Endothelial cell of umbilical vein (primary cell): ENCODE data around the gene PRKG1. TPM values are rescaled to one million over a fixed set of nuclear protein-coding genes. Genes with fewer than 3 reads are reported as not detected.

Experiments used
- BruUV-seq: library from RNA; stranded (reverse); fragments of 400-500 nt; replicated peaks from 2 replicates; lab custom pipeline; 2021; lab: Mats Ljungman, UMichigan
- CTCF ChIA-PET: fragments of 300-600, 350-600 bp; sonication (Branson Sonifier 250); formaldehyde crosslinking; loops from one replicate; lab custom pipeline; 2021; ENCODE audit warnings: antibody characterized with exemption, inconsistent platforms; lab: Charles Lee
- POLR2A ChIA-PET: fragments of 300-600, 350-600 bp; sonication (Branson Sonifier 250); formaldehyde crosslinking; loops from one replicate; lab custom pipeline; 2021; ENCODE audit warnings: antibody characterized with exemption, inconsistent platforms; lab: Charles Lee
- DNase-seq: peaks from one replicate; pipeline ENCODE4 v3.0.0-alpha.2; 2011; ENCODE audit warnings: low read depth, low spot score
- FAIRE-seq: peaks from 2 replicates; lab custom pipeline; 2011; peaks lifted over from hg19 to GRCh38; lab: Jason Lieb, UNC
- H2AFZ ChIP-seq: 2 replicates; pipeline ENCODE4 v1.6.0; 2012; ENCODE audit warnings: low read depth, low read length, control low read depth, inconsistent platforms
- H3K27ac ChIP-seq: 2 replicates; pipeline ENCODE4 v1.5.1; 2011; ENCODE audit warnings: low read depth, mild to moderate bottlenecking, control low read depth, low read length, moderate library complexity; ENCODE audit not compliant: insufficient read depth
- H3K27me3 ChIP-seq, 2 experiments: 2 replicates each; pipeline versions ENCODE4 v1.6.0 to v1.6.1; 2011; ENCODE audit warnings: low read length in 2 of 2, mixed read lengths in 1 of 2; ENCODE audit not compliant: control insufficient read depth in 2 of 2, insufficient read depth in 2 of 2
- H3K36me3 ChIP-seq, 2 experiments: 2 replicates in 1 of 2; 3 replicates in 1 of 2; pipeline ENCODE4 v1.5.1; 2011; ENCODE audit warnings: low read length in 2 of 2, mild to moderate bottlenecking in 1 of 2, moderate library complexity in 1 of 2; ENCODE audit not compliant: control insufficient read depth in 2 of 2, insufficient read depth in 2 of 2; ENCODE audit errors: extremely low read depth in 1 of 2
- H3K4me1 ChIP-seq: 3 replicates; pipeline ENCODE4 v1.5.1; 2011; ENCODE audit warnings: mild to moderate bottlenecking, low read length; ENCODE audit not compliant: control insufficient read depth, insufficient read depth; ENCODE audit errors: extremely low read depth
- H3K4me2 ChIP-seq: 2 replicates; pipeline ENCODE4 v1.6.1; 2011; ENCODE audit warnings: low read length, control low read depth, mixed read lengths; ENCODE audit not compliant: insufficient read depth
- H3K4me3 ChIP-seq, 3 experiments: fragments of 200-600 bp in 1 of 3; sonication (generic), shearing (Covaris generic) in 1 of 3; replicated peaks in 1 of 3; 2 replicates each; pipeline ENCODE4 v1.5.1; 2011 to 2016; ENCODE audit warnings: control low read depth in 3 of 3, low read length in 3 of 3, mild to moderate bottlenecking in 2 of 3, inconsistent platforms in 1 of 3, low read depth in 1 of 3, moderate library complexity in 1 of 3; ENCODE audit not compliant: insufficient read depth in 1 of 3
- H3K79me2 ChIP-seq: 2 replicates; pipeline ENCODE4 v1.6.0; 2012; ENCODE audit warnings: low read length, inconsistent platforms; ENCODE audit not compliant: control insufficient read depth, insufficient read depth
- H3K9ac ChIP-seq: replicated peaks from 2 replicates; pipeline ENCODE3; 2011; ENCODE audit warnings: low read length, control low read depth; ENCODE audit not compliant: insufficient read depth; ENCODE audit errors: extremely low read depth
- H3K9me1 ChIP-seq: replicated peaks from 3 replicates; pipeline ENCODE4 v1.6.0; 2011; ENCODE audit warnings: mild to moderate bottlenecking, low read length; ENCODE audit not compliant: control insufficient read depth, insufficient read depth; ENCODE audit errors: extremely low read depth
- H3K9me3 ChIP-seq: replicated peaks from 2 replicates; pipeline ENCODE4 v1.5.1; 2012; ENCODE audit warnings: low read length, inconsistent platforms; ENCODE audit not compliant: control insufficient read depth, insufficient read depth
- H4K20me1 ChIP-seq: replicated peaks from 2 replicates; pipeline ENCODE3; 2011; ENCODE audit warnings: mild to moderate bottlenecking, low read length; ENCODE audit not compliant: control insufficient read depth, insufficient read depth; ENCODE audit errors: extremely low read depth
- CTCF ChIP-seq, 2 donors: IDR thresholded peaks; 1 replicate in 1 of 2; 2 replicates in 1 of 2; pipeline ENCODE4 v1.5.1; 2011; ENCODE audit warnings: low read length in 2 of 2, mild to moderate bottlenecking in 2 of 2, moderate library complexity in 2 of 2, control low read depth in 1 of 2, inconsistent platforms in 1 of 2, low read depth in 1 of 2; ENCODE audit not compliant: insufficient read depth in 1 of 2; ENCODE audit errors: extremely low read depth in 1 of 2
- EZH2 ChIP-seq: IDR thresholded peaks from 2 replicates; pipeline ENCODE4 v1.6.1; 2012; ENCODE audit warnings: borderline replicate concordance, low read depth, mild to moderate bottlenecking, moderate library complexity, low read length, inconsistent platforms; ENCODE audit not compliant: severe bottlenecking
- FOS ChIP-seq: IDR thresholded peaks from 2 replicates; pipeline ENCODE4 v1.6.1; 2011; ENCODE audit warnings: mild to moderate bottlenecking, low read length, moderate library complexity, borderline replicate concordance; ENCODE audit not compliant: insufficient read depth
- GATA2 ChIP-seq: IDR thresholded peaks from 2 replicates; pipeline ENCODE4 v1.7.0; 2011; ENCODE audit warnings: low read depth, mild to moderate bottlenecking, moderate library complexity, mixed read lengths, low read length; ENCODE audit not compliant: insufficient read length, insufficient read depth
- JUN ChIP-seq: IDR thresholded peaks from 2 replicates; pipeline ENCODE4 v1.6.1; 2011; ENCODE audit warnings: borderline replicate concordance, low read depth; ENCODE audit not compliant: insufficient read length, insufficient read depth
- MAX ChIP-seq: IDR thresholded peaks from 2 replicates; pipeline ENCODE4 v1.6.1; 2011; ENCODE audit not compliant: insufficient read depth, insufficient read length
- MYC ChIP-seq: IDR thresholded peaks from one replicate; pipeline ENCODE4 v1.6.1; 2011; ENCODE audit warnings: mild to moderate bottlenecking, low read depth, low read length
- POLR2A ChIP-seq: IDR thresholded peaks from 2 replicates; pipeline ENCODE4 v1.6.1; 2012; ENCODE audit warnings: low read depth, mild to moderate bottlenecking, control low read depth, low read length
- POLR2AphosphoS5 ChIP-seq: IDR thresholded peaks from 2 replicates; pipeline ENCODE4 v1.6.1; 2012; ENCODE audit warnings: low read depth, mild to moderate bottlenecking, control low read depth, low read length, moderate library complexity; ENCODE audit not compliant: insufficient read depth
- dilution Hi-C: fragments of 300-500 bp; cut with MboI; formaldehyde crosslinking; loops from one replicate; pipeline ENCODE4 v1.15.0; 2019; ENCODE audit warnings: low sequenced_read_pairs; ENCODE audit not compliant: extremely low pct_ligation_motif_present
- intact Hi-C: fragments of 100-400 bp; cut with micrococcal nuclease; formaldehyde crosslinking; loops from one replicate; pipeline ENCODE4 v1.10.0; 2022
- polyA plus RNA-seq, 4 experiments: library from polyadenylated mRNA; depleted of rRNA in 3 of 4; stranded (reverse) in 3 of 4; unstranded in 1 of 4; fragments of >200 nt; gene quantifications; 2 replicates each; pipeline versions ENCODE4 v1.2.1 to v1.2.3, GENCODE V29; 2011 to 2012; ENCODE audit warnings: missing spikeins in 1 of 4
- total RNA-seq: library from RNA; stranded (reverse); gene quantifications from 2 replicates; pipeline ENCODE4 v1.2.3, GENCODE V29; 2021

Gene PRKG1
- total and polyA plus RNA-seq, 2 donors (not counting 3 experiments of a cell fraction or from before 2014, with no cell fraction given) = 0.01 to 0.18 TPM

- Histone ChIP-seq H3K4me3 (no peak overlapping the region), H3K9me1 (no peaks in the 10 kb centered on the region), H3K36me3 (no peaks in the 10 kb centered on the region), H3K9ac (no peak overlapping the region), H3K27ac (no peak overlapping the region), H2AFZ (no peak overlapping the region), H3K79me2 (no peaks in the 10 kb centered on the region), H3K9me3 (no peaks in the 10 kb centered on the region), H3K27me3 (no peaks in the 10 kb centered on the region), H3K4me2 (no peak overlapping the region), H4K20me1 (no peaks in the 10 kb centered on the region), H3K4me1 (no peaks in the 10 kb centered on the region)
- dilution Hi-C loops = no loop called here
- CTCF ChIA-PET = interaction anchor here (0.9 to 1.8 kb wide), 2 partner anchors 8 to 11 kb away, joined by 3 to 5 read pairs; no protein-coding TSS in a partner anchor
- intact Hi-C loops = no loop called here
- TF ChIP-seq FOS = no peak
- TF ChIP-seq POLR2AphosphoS5 = no peak
- no peak for TF ChIP-seq GATA2
- no peak for TF ChIP-seq EZH2
- no peak for TF ChIP-seq CTCF (IDR thresholded peaks at IDR 0.05; ENCODE audit: extremely low read depth in 1 of 2, insufficient read depth in 1 of 2, low read depth in 1 of 2, low read length in 2 of 2)
- FAIRE-seq (no peak), DNase-seq (no peak)
- no TSS peak for BruUV-seq
- POLR2A ChIA-PET = no interaction called here
Measured at GRCh38 chr10:51319173-51319435, 244.8 kb downstream of the PRKG1 start.

- Histone ChIP-seq H3K9me1 (no peaks in the 10 kb centered on the region), H3K27me3 (peaks cover 0 to 2% of the 10 kb centered on the region in 2 experiments), H3K9me3 (no peaks in the 10 kb centered on the region), H3K4me1 (no peaks in the 10 kb centered on the region), H3K4me3 (no peak overlapping the region), H3K9ac (no peak overlapping the region), H2AFZ (no peak overlapping the region), H3K36me3 (no peaks in the 10 kb centered on the region), H3K79me2 (no peaks in the 10 kb centered on the region), H3K27ac (no peak overlapping the region), H3K4me2 (no peak overlapping the region), H4K20me1 (no peaks in the 10 kb centered on the region)
- dilution Hi-C loops (no loop called here), intact Hi-C loops (no loop called here)
- no peak for FAIRE-seq
- no TSS peak for BruUV-seq
- no peak for DNase-seq
- TF ChIP-seq EZH2 = no peak
- no peak for TF ChIP-seq POLR2A
- TF ChIP-seq GATA2 = no peak
- TF ChIP-seq MYC = no peak
- TF ChIP-seq MAX = no peak
- TF ChIP-seq JUN = no peak
- ChIA-PET CTCF (no interaction called here), POLR2A (no interaction called here)
Measured at GRCh38 chr10:51321300-51321699, 247.0 kb downstream of the PRKG1 start.
